NB4 (cell line): ENCODE data around the gene CAV2.

Experiments used
- DNase-seq: peaks from one replicate; pipeline ENCODE4 v3.0.0; 2010; ENCODE audit warnings: low read depth
- H3K4me3 ChIP-seq: one replicate; pipeline ENCODE4 v1.5.1; 2011; ENCODE audit warnings: mild to moderate bottlenecking, low read depth, low read length, moderate library complexity
- CTCF ChIP-seq: IDR thresholded peaks from one replicate; pipeline ENCODE4 v1.5.1; 2012; ENCODE audit warnings: low read depth, low read length
- MAX ChIP-seq: IDR thresholded peaks from 2 replicates; pipeline ENCODE4 v1.6.1; 2011; ENCODE audit warnings: low read depth, low read length
- MYC ChIP-seq: IDR thresholded peaks from 2 replicates; pipeline ENCODE4 v1.6.1; 2011; ENCODE audit warnings: low read depth, low read length
- POLR2A ChIP-seq: IDR thresholded peaks from 2 replicates; pipeline ENCODE4 v1.6.1; 2011; ENCODE audit warnings: mild to moderate bottlenecking; ENCODE audit not compliant: insufficient read length; ENCODE audit errors: extremely low read depth

The CAV2 gene

GRCh38 chr7:116499168-116500077 is at the start of gene CAV2:
Gene CAV2 (plus strand): TSS chr7:116499738. CDS start chr7:116499782, 44 bp downstream.
- TF ChIP-seq POLR2A (no peak), MYC (no peak), CTCF (no peak), MAX (no peak)
- H3K4me3 ChIP-seq, result no peak within 1 kb of the TSS
- DNase-seq, result no peak

GRCh38 chr7:116449950-116450349 is 49.6 kb upstream of the CAV2 start:
- no peak overlapping the region for H3K4me3 ChIP-seq
- DNase-seq, result no peak
- no peak for TF ChIP-seq MYC
- no peak for TF ChIP-seq POLR2A
- TF ChIP-seq MAX, result no peak
- TF ChIP-seq CTCF, result no peak

GRCh38 chr7:116451957-116452729 is 47.4 kb upstream of the CAV2 start:
- no peak for DNase-seq
- H3K4me3 ChIP-seq, result no peak overlapping the region
- no peak for TF ChIP-seq POLR2A
- TF ChIP-seq MAX, result no peak
- no peak for TF ChIP-seq MYC
- no peak for TF ChIP-seq CTCF

- DNase-seq, result no peak
- TF ChIP-seq MAX, result no peak
- TF ChIP-seq POLR2A, result no peak
- no peak for TF ChIP-seq MYC
- TF ChIP-seq CTCF, result no peak
- H3K4me3 ChIP-seq, result no peak overlapping the region
Observed at GRCh38 chr7:116454377-116454776, 45.2 kb upstream of the CAV2 start.

GRCh38 chr7:116455009-116455408 is 44.5 kb upstream of the CAV2 start:
- no peak for DNase-seq
- H3K4me3 ChIP-seq, result no peak overlapping the region
- TF ChIP-seq POLR2A, result no peak
- no peak for TF ChIP-seq CTCF
- no peak for TF ChIP-seq MYC
- TF ChIP-seq MAX, result no peak
